Skin epidermis (tissue), 12 donors: Measurements from ENCODE around the gene ST6GAL1.

ENCODE experiments used
- H3K27ac ChIP-seq, 21 experiments: fragments of 200-600 bp; sonication (generic) in 11 of 21; one replicate each; pipeline ENCODE4 v1.5.0; 2020; ENCODE audit warnings: mild to moderate bottlenecking in 3 of 21, inconsistent platforms in 2 of 21, moderate library complexity in 2 of 21
- H3K4me3 ChIP-seq, 7 experiments: fragments of 200-600 bp; sonication (generic) in 2 of 7; one replicate each; pipeline ENCODE4 v1.5.0; 2020; ENCODE audit warnings: inconsistent platforms in 2 of 7, mild to moderate bottlenecking in 2 of 7, moderate library complexity in 1 of 7

Gene ST6GAL1

GRCh38 chr3:187084126-187084525 lies 153.8 kb downstream of the ST6GAL1 start:
- Histone ChIP-seq H3K27ac (peak overlapping the region in 1 of 21 experiments; percentile 5), H3K4me3 (no peak overlapping the region)

GRCh38 chr3:187084580-187084979 lies 154.3 kb downstream of the ST6GAL1 start:
- Histone ChIP-seq H3K27ac (peak overlapping the region in 1 of 21 experiments; percentile 5), H3K4me3 (no peak overlapping the region)

- peak overlapping the region in 1 of 21 experiments; percentile 26 for H3K27ac ChIP-seq
- H3K4me3 ChIP-seq = no peak overlapping the region
Measured at GRCh38 chr3:187085021-187085666, 154.8 kb downstream of the ST6GAL1 start.

- Histone ChIP-seq H3K27ac (no peak overlapping the region), H3K4me3 (no peak overlapping the region)
Measured at GRCh38 chr3:187085933-187086332, 155.6 kb downstream of the ST6GAL1 start.

- Histone ChIP-seq H3K4me3 (no peak overlapping the region), H3K27ac (no peak overlapping the region)
Measured at GRCh38 chr3:187086831-187087230, 156.5 kb downstream of the ST6GAL1 start.

- Histone ChIP-seq H3K4me3 (no peak overlapping the region), H3K27ac (no peak overlapping the region)
Measured at GRCh38 chr3:187088701-187089100, 158.4 kb downstream of the ST6GAL1 start.

- no peak overlapping the region for H3K4me3 ChIP-seq
- no peak overlapping the region for H3K27ac ChIP-seq
Measured at GRCh38 chr3:187093320-187093719, 163.0 kb downstream of the ST6GAL1 start.

GRCh38 chr3:187098923-187099512 lies 168.7 kb downstream of the ST6GAL1 start:
- Histone ChIP-seq H3K27ac (no peak overlapping the region), H3K4me3 (no peak overlapping the region)

GRCh38 chr3:187101184-187102072 lies 171.1 kb downstream of the ST6GAL1 start:
- peak overlapping the region in 7 of 21 experiments; percentile 5 to 60 (median 33) for H3K27ac ChIP-seq
- H3K4me3 ChIP-seq = no peak overlapping the region

- H3K27ac ChIP-seq = peak overlapping the region in 7 of 21 experiments; percentile 5 to 60 (median 33)
- no peak overlapping the region for H3K4me3 ChIP-seq
Measured at GRCh38 chr3:187102073-187102634, 171.8 kb downstream of the ST6GAL1 start.

GRCh38 chr3:187103251-187103650 lies 172.9 kb downstream of the ST6GAL1 start:
- Histone ChIP-seq H3K27ac (no peak overlapping the region), H3K4me3 (no peak overlapping the region)

GRCh38 chr3:187104342-187104741 lies 174.0 kb downstream of the ST6GAL1 start:
- no peak overlapping the region for H3K4me3 ChIP-seq
- no peak overlapping the region for H3K27ac ChIP-seq

- H3K4me3 ChIP-seq = no peak overlapping the region
Measured at GRCh38 chr3:187104933-187105332, 174.6 kb downstream of the ST6GAL1 start.

GRCh38 chr3:187105700-187106099 lies 175.4 kb downstream of the ST6GAL1 start:
- Histone ChIP-seq H3K4me3 (no peak overlapping the region), H3K27ac (no peak overlapping the region)

More at GRCh38 chr3:187104933-187105332, 174.6 kb downstream of the ST6GAL1 start:
- no peak overlapping the region for H3K27ac ChIP-seq

- Histone ChIP-seq H3K27ac (no peak overlapping the region), H3K4me3 (no peak overlapping the region)
Measured at GRCh38 chr3:187107989-187108388, 177.7 kb downstream of the ST6GAL1 start.

GRCh38 chr3:187110156-187110555 lies 179.8 kb downstream of the ST6GAL1 start:
- H3K27ac ChIP-seq = no peak overlapping the region
- H3K4me3 ChIP-seq = no peak overlapping the region

- H3K4me3 ChIP-seq = no peak overlapping the region
- no peak overlapping the region for H3K27ac ChIP-seq
Measured at GRCh38 chr3:187112934-187113793, 182.8 kb downstream of the ST6GAL1 start.

GRCh38 chr3:187114511-187114910 lies 184.2 kb downstream of the ST6GAL1 start:
- H3K27ac ChIP-seq = no peak overlapping the region
- H3K4me3 ChIP-seq = no peak overlapping the region

- H3K27ac ChIP-seq = no peak overlapping the region
- no peak overlapping the region for H3K4me3 ChIP-seq
Measured at GRCh38 chr3:187120326-187120725, 190.0 kb downstream of the ST6GAL1 start.
